Stimulated activated CD4-positive, alpha-beta T cell treated with anti-CD3 and anti-CD28 coated beads, Interleukin-1b, Interleukin-23, amount 100 ng/mL, for 4 hours (primary cell): ENCODE results near the gene EML6.
A peak's percentile ranks its signal among the peaks of the same experiment; 100 is the strongest.

Experiments used
- DNase-seq, 2 donors: peaks; one replicate each; pipeline ENCODE4 v3.0.0-alpha.2; 2020; ENCODE audit warnings: low read depth in 2 of 2

EML6 gene

GRCh38 chr2:54706622-54707021, 16.8 kb upstream of the EML6 start:
- DNase-seq: no peak

DNA sequence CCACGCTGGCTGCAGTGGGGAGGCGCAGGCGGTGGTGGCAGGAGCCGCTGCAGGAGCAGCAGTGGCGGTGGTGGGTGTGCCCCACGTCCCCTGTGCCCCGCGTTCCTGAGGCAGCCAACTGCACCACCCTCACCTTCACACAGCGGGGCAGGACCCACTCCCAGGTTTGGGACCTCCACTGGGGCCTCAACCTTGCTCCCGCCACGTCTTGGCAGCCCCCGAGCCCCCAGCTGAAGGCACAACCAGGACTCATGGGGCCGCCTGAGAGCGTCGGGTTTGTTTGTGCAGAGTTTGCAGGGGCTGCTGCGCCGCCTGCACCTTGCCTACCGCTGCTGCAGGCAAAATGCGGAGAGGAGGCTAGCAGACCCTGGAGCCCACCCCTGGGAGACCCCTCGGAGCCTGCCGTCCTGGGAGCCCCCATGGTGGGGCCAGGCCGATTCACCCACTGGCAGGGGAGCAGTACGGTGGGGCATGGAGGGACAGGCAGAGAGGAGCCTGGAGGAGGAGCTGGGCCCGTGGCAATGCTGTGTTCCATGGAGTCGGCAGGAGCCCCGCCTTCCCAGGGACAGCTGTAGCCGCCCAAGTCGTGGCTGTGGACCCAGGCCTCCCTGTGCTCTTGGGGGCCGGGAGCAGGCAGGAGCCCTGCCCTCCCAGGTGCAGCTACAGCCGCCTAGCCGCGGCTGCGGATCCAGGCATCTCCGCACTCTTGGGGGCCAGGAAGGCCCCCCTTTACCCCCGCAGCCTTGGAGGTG, 14.7 kb upstream of the EML6 start:
- DNase-seq: no peak

DNA sequence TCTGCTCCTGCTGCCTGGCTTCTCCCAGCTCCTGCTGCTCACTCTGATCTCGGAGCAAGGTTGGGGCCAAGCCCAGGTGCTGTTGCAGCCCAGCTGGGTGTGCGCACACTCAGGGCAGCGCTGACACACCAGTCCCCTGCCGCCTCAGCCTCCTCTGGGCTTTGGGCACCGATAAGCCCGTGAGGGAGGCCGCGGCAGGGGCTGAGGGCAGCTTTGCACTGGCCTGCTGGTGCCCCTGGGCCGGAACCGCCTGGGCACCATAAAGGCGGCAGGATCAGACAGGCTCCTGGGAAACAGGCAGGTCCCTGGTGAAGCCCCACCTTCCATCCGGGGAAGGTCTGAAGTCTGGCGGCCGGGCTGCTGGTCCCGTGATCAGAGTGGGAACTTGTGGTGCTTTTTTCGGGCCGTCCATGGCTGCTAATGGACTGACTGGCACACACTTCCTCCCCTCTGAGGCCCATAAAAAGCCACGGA, 14.1 kb upstream of the EML6 start:
- DNase-seq: no peak

GRCh38 chr2:54710216-54710615, 13.2 kb upstream of the EML6 start:
- DNase-seq: no peak

- no peak for DNase-seq
These were observed 10.9 kb upstream of the EML6 start for GRCh38 chr2:54712516-54712915.

GRCh38 chr2:54714996-54715395, 8.5 kb upstream of the EML6 start:
- no peak for DNase-seq

GRCh38 chr2:54716375-54716774, 7.1 kb upstream of the EML6 start:
- no peak for DNase-seq

DNA sequence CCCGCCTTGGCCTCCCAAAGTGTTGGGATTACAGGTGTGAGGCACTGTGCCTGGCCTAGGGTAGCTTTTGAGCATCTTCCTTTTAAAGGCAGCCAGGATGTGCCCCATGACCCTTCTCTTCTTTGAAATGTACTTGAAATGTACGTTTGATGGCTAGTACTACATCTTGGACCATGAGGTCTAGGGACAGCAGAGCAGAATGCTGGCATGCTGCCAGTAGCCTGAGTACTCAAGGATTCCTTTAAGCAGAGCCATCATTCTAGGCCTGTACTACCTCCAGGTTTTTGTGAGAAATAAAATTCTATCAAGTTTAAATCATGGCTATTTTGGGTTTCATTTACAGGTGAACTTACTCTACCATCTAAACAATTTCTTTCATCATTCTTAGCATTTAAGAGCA, 2.9 kb upstream of the EML6 start:
- DNase-seq: no peak

DNA sequence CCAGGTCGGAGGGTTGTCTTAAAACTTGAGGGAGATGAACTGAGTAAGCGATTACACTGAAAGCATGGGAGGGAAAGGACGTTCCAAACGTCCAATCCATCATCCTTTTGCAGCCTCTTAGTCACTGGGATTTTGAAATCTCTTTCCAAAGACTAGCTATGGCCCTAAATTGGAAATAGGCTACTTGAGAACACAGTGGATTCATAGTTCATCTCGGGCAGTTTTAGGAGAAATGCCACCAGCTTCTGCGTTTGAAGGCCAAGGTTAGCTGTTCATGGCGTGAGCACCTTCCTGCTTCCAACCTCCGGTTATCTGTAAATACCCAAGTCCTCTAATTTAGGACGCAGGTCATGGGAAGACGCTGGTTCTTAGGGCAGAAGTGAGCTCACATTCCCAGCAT, 821 bp upstream of the EML6 start:
- no peak for DNase-seq

- no peak for DNase-seq
These were observed 616 bp downstream of the EML6 start for GRCh38 chr2:54723996-54724559.

- DNase-seq: peak in 1 of 2 donors; percentile 24
These were observed 1.3 kb downstream of the EML6 start for GRCh38 chr2:54724560-54725342.

DNA sequence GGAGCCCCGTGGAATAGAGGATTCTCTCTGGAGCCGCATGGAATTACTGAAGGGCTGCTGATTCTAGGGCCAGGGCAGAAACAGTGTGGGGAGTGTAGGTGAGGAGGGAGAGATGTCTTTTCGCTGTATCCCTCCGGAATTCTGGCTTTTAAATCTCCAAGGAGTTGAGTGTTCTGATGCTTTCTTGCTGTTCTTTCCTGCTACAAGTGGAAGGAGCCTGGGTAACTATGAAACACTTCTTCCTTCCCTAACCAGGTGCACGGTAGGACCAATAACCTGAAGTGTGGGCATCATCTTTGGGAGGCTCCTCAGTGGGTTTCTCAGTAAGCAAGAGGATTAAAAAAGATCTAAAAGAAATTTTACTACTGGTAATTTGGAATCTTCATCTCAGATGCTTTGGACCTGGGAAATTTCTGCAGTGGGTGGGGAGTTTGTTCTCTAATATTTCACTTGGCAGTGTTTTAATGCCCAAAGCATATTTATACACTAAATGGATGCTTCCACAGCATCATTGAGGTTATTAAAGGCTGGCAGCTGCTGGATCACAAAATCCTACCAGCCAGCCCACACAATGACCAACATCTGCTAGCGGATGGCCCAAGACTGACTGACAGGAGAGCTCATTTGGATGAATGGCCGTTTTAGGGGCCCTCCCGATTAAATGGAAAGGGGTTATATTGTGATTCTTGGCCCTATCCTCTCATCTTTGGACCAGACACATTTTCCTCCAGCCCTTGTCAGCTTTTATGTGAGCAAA, 2.1 kb downstream of the EML6 start:
- no peak for DNase-seq

DNA sequence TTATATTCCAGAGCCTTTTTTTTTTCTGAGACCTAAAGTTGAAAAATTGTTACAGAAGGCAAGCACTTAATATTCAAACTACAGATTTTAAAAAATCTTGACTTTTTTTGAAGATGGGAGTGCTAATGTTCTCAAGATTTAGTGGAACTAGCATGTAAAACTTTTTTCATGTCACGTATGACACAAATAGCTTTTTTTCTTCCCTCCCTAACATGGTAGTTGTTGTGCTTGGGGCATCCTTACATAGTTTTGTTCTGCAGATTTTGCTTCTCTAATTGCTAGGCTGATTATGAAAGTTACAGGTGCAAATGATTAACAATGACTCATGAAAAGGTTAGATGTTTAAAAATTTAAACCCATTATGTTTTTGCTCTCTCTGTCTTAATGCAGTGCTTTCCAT, 3.0 kb downstream of the EML6 start:
- DNase-seq: no peak

- no peak for DNase-seq
These were observed 3.5 kb downstream of the EML6 start for GRCh38 chr2:54726940-54727339.

DNA sequence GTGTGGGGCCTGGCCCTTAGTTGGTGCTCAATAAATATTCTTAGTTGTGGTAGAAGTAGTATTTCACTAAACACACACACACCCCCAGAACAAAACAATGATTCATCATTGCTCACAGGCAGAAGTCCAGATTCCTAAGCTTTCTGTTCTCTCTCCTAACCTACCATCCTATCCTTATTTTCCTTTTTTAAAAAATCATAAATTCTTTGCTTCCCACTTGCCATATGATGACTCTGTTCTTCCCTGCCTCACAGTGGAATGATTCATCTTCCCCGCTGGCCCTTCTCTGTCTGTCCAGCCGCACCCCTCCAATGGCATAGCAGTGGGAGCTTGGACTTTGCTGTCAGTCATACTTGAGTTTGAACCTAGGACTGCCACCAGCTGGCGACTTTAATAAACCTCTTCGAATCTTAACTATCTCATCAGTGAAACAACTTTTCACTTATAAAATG, 5.2 kb downstream of the EML6 start:
- DNase-seq: no peak

DNA sequence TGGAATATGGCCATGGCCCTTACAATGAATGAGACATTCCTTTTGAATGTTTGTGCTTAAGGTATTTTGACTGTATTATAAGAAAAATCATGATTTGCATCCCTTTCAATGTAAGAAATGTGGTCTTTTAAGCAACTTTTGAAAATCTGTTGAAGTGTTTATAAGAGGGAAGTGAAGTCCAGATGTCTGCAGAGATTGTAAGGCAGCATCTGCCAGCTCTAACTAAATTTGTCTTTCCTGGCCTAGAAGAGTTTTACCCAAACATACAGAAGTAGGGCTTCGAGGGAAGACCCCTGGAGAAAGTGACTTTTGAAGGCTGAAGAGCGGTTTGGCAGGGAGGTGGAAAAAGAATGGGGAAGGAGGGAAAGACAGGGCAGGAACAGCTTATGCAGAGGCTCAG, 12.2 kb downstream of the EML6 start:
- DNase-seq: no peak

- no peak for DNase-seq
These were observed 14.8 kb downstream of the EML6 start for GRCh38 chr2:54738281-54738680.

- no peak for DNase-seq
These were observed 16.9 kb downstream of the EML6 start for GRCh38 chr2:54740333-54740732.

- DNase-seq: no peak
These were observed 17.8 kb downstream of the EML6 start for GRCh38 chr2:54741250-54741649.

GRCh38 chr2:54750040-54750439, 26.6 kb downstream of the EML6 start:
- no peak for DNase-seq

DNA sequence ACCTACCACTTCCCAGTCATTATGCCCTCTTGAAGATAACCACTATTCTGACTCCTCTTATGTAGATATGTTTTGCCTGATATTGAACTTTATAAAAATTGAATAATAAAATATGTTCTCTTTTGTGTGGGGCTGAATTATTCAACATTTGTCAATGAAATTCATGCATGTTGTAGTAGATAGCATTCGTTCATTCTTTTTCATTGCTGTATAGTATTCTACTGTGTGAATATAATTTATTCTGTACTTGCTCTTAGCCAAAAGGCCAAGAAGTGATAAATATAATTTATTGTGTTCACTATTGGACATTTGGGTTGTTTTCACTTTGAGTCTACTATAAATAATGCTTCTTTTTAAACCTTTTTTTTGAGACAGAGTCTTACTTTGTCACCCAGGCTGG, 29.0 kb downstream of the EML6 start:
- DNase-seq: no peak
